Activated naive CD8-positive, alpha-beta T cell treated with anti-CD3 and anti-CD28 coated beads, Interleukin-2, amount 50 U/mL, for 16 hours (primary cell): ENCODE results near the gene ACTL6A.

Experiments used
- DNase-seq: peaks from one replicate; pipeline ENCODE4 v3.0.0-alpha.2; 2020; ENCODE audit warnings: low read depth, low spot score

Gene ACTL6A

GRCh38 chr3:179590669-179591068 is 27.9 kb downstream of the ACTL6A start:
- DNase-seq = no peak

GRCh38 chr3:179591313-179591712 is 28.6 kb downstream of the ACTL6A start:
- DNase-seq = no peak

GRCh38 chr3:179599531-179599930 is 36.8 kb downstream of the ACTL6A start:
- DNase-seq = no peak

- no peak for DNase-seq
Measured at GRCh38 chr3:179603321-179603720, 40.6 kb downstream of the ACTL6A start.

- DNase-seq = no peak
Measured at GRCh38 chr3:179603831-179604230, 41.1 kb downstream of the ACTL6A start.

- peak; percentile 82 for DNase-seq
Measured at GRCh38 chr3:179604321-179605078, 41.8 kb downstream of the ACTL6A start, which contains the start of the genes MRPL47 and NDUFB5. Gene MRPL47, minus strand, starts transcription at chr3:179604638. Its CDS starts 14 bp downstream, at chr3:179604624. Gene NDUFB5, plus strand, starts transcription at chr3:179604794. Its CDS starts 22 bp downstream, at chr3:179604816.

GRCh38 chr3:179606534-179607085 is 43.9 kb downstream of the ACTL6A start:
- no peak for DNase-seq

GRCh38 chr3:179608931-179609720 is 46.4 kb downstream of the ACTL6A start:
- DNase-seq = no peak

GRCh38 chr3:179610066-179610465 is 47.3 kb downstream of the ACTL6A start:
- no peak for DNase-seq

GRCh38 chr3:179613807-179614206 is 51.1 kb downstream of the ACTL6A start:
- DNase-seq = no peak

- DNase-seq = no peak
Measured at GRCh38 chr3:179615458-179616173, 52.9 kb downstream of the ACTL6A start.

GRCh38 chr3:179622023-179622422 is 59.3 kb downstream of the ACTL6A start:
- DNase-seq = no peak

- DNase-seq = no peak
Measured at GRCh38 chr3:179624451-179624850, 61.7 kb downstream of the ACTL6A start.

GRCh38 chr3:179630753-179631451 is 68.2 kb downstream of the ACTL6A start:
- DNase-seq = no peak
